ENCODE measurements around the gene LPCAT1. TPM values are rescaled to one million over a fixed set of nuclear protein-coding genes. Genes with fewer than 3 reads are reported as not detected.
"Not testable (repeated sequence)": the region's sequence is repeated elsewhere in the genome, so short reads cannot be mapped to it uniquely, and the experiment has no call there.

LPCAT1 gene
- total RNA-seq, 2 donors from 2014 or later = 31.3 to 37.7 TPM

DNA sequence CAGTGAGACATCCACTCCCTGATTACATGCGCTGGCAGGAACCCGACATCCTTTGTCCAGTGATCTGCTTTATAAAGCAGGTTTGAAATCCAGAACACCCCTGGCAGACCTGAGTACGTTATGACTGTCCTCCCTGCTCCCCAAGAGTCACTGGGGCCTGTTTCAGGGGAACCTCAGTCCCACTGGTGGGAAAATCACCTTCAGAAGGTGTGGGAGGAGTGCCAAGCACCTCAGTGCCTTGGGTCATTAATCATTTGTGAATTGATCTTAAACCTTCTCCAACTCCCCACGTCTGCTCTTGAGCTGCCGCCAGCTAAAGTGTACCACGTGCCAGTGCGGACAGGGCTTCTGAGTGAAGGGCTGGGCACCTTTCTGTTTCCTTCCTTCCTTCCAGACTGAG, 94.7 kb downstream of the LPCAT1 start:
- no peak for ATAC-seq (replicated peaks in 1 of 2)
- DNase-seq = no peak
- no peak overlapping the region for H3K4me3 Mint-ChIP-seq
- peaks cover 12 to 18% of the 10 kb centered on the region in 2 donors for H3K36me3 Mint-ChIP-seq (ENCODE audit: insufficient read depth in 2 of 2)
- H3K27me3 Mint-ChIP-seq (ENCODE audit: low read depth) = peaks cover 5% of the 10 kb centered on the region
- H3K9me3 Mint-ChIP-seq = peaks cover 19 to 27% of the 10 kb centered on the region in 2 donors
- H3K4me1 Mint-ChIP-seq (ENCODE audit: low read depth) = no peaks in the 10 kb centered on the region
- H3K27ac Mint-ChIP-seq = no peak overlapping the region

GRCh38 chr5:1428107-1428506, 95.7 kb downstream of the LPCAT1 start:
- H3K36me3 Mint-ChIP-seq (ENCODE audit: insufficient read depth in 2 of 2) = peaks cover 12 to 18% of the 10 kb centered on the region in 2 donors
- no peak overlapping the region for H3K27ac Mint-ChIP-seq
- ATAC-seq (replicated peaks in 1 of 2) (no peak), DNase-seq (no peak)
- peaks cover 13 to 22% of the 10 kb centered on the region in 2 donors for H3K9me3 Mint-ChIP-seq
- no peak overlapping the region for H3K4me3 Mint-ChIP-seq
- H3K27me3 Mint-ChIP-seq (ENCODE audit: low read depth) = peaks cover 5% of the 10 kb centered on the region
- H3K4me1 Mint-ChIP-seq (ENCODE audit: low read depth) = no peaks in the 10 kb centered on the region

GRCh38 chr5:1424716-1425115, 99.0 kb downstream of the LPCAT1 start:
- Mint-ChIP-seq H3K36me3 (ENCODE audit: insufficient read depth in 2 of 2) (peaks cover 10 to 18% of the 10 kb centered on the region in 2 donors), H3K9me3 (peaks cover 13 to 19% of the 10 kb centered on the region in 2 donors), H3K27ac (no peak overlapping the region), H3K4me1 (ENCODE audit: low read depth) (no peaks in the 10 kb centered on the region), H3K27me3 (ENCODE audit: low read depth) (peaks cover 5% of the 10 kb centered on the region), H3K4me3 (no peak overlapping the region)
- DNase-seq (no peak), ATAC-seq (replicated peaks in 1 of 2) (no peak)

DNA sequence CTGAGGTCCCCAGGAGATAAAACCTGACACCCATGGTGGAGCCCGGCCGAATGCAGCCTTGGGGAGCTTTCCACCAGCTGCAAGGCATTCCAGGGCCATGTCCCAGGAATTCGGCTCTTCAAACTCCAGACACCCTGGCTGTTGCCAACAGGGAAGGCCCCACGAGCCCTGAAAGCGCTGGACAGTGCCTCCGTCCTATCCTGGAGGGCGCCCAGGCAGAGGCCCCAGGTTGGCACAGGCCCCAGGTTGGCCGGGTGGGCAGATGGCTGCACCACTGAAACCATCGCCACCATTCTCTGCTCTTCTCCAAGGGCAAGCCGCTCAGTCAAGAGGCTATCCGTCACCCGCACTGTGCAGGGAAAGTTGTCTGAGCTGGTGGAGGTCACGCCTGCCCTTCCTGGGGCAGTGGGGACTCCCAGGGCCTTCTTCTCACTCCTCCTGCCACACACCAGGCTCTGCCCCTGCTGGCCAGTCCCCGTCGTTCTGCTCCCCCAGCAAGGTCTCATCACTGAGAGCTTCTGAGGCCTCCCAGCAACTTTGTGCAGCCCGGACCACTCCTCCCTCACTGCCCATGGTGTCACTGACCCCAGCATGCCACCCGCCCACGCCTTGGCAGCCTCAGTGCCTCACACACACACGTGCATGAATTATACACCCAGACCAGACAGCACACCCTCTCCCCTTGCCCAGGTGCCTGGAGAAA, 99.7 kb downstream of the LPCAT1 start:
- H3K4me1 Mint-ChIP-seq (ENCODE audit: low read depth) = no peaks in the 10 kb centered on the region
- DNase-seq (no peak), ATAC-seq (replicated peaks in 1 of 2) (no peak)
- peaks cover 5% of the 10 kb centered on the region for H3K27me3 Mint-ChIP-seq (ENCODE audit: low read depth)
- H3K9me3 Mint-ChIP-seq = peaks cover 8 to 15% of the 10 kb centered on the region in 2 donors
- H3K27ac Mint-ChIP-seq = no peak overlapping the region
- no peak overlapping the region for H3K4me3 Mint-ChIP-seq
- peaks cover 7 to 12% of the 10 kb centered on the region in 2 donors for H3K36me3 Mint-ChIP-seq (ENCODE audit: insufficient read depth in 2 of 2)

GRCh38 chr5:1422522-1422921, 101.2 kb downstream of the LPCAT1 start:
- not testable (repeated sequence) for ATAC-seq (replicated peaks in 1 of 2); H3K36me3 Mint-ChIP-seq (ENCODE audit: insufficient read depth in 2 of 2); H3K27ac Mint-ChIP-seq; H3K4me1 Mint-ChIP-seq (ENCODE audit: low read depth); DNase-seq; H3K4me3 Mint-ChIP-seq; H3K27me3 Mint-ChIP-seq (ENCODE audit: low read depth)
- H3K9me3 Mint-ChIP-seq = peaks cover 8 to 13% of the 10 kb centered on the region in 2 donors

- ATAC-seq (replicated peaks in 1 of 2) (no peak), DNase-seq (no peak)
- peaks cover 5% of the 10 kb centered on the region for H3K27me3 Mint-ChIP-seq (ENCODE audit: low read depth)
- peaks cover 2 to 4% of the 10 kb centered on the region in 2 donors for H3K36me3 Mint-ChIP-seq (ENCODE audit: insufficient read depth in 2 of 2)
- H3K27ac Mint-ChIP-seq = no peak overlapping the region
- H3K4me1 Mint-ChIP-seq (ENCODE audit: low read depth) = no peaks in the 10 kb centered on the region
- H3K4me3 Mint-ChIP-seq = no peak overlapping the region
- H3K9me3 Mint-ChIP-seq = peaks cover 5 to 9% of the 10 kb centered on the region in 2 donors
Measured at GRCh38 chr5:1421521-1422341, 102.0 kb downstream of the LPCAT1 start.

GRCh38 chr5:1420211-1421195, 103.3 kb downstream of the LPCAT1 start:
- H3K4me1 Mint-ChIP-seq (ENCODE audit: low read depth) = no peaks in the 10 kb centered on the region
- DNase-seq = no peak
- H3K27ac Mint-ChIP-seq = no peak overlapping the region
- H3K36me3 Mint-ChIP-seq (ENCODE audit: insufficient read depth in 2 of 2) = no peaks in the 10 kb centered on the region
- peaks cover 2 to 6% of the 10 kb centered on the region in 2 donors for H3K9me3 Mint-ChIP-seq
- no peak overlapping the region for H3K4me3 Mint-ChIP-seq
- no peak for ATAC-seq (replicated peaks in 1 of 2)
- H3K27me3 Mint-ChIP-seq (ENCODE audit: low read depth) = peaks cover 5% of the 10 kb centered on the region

DNA sequence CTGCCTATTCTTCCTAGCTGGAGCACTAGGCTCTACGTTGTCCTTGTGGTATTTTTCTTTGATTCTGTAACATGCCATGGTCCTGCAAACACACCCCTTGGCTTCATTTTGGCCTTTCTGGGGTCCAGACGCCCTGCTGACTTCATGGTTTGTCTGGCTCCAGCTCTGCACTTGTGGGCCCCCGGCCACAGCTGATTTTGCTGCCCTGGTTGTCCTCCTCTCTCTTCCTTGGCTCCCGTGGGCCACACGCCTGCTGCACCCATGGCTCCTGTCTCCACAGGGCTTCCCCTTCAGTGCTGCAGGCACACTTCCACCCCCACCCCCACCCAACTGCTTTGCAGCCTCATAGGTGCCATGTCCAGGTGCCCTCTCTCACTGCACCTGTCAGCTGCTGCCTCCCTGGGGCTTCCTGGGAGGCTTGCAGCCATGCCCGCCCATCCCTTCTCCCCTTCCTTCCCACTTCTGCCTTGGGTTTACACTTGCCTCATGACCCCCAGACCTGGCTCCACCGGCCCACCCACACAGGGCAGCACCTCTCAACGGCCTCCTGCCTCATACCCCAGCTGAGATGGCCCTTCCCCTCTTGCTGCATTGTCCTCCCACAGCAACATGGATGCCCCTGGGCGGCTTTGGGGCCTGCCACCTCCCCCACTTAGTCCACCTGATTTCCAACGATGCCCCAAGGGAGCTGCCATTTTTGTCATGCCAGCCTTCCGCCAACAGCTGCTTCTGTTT, 104.1 kb downstream of the LPCAT1 start:
- peaks cover 5% of the 10 kb centered on the region for H3K27me3 Mint-ChIP-seq (ENCODE audit: low read depth)
- no peaks in the 10 kb centered on the region for H3K36me3 Mint-ChIP-seq (ENCODE audit: insufficient read depth in 2 of 2)
- no peak overlapping the region for H3K27ac Mint-ChIP-seq
- ATAC-seq (replicated peaks in 1 of 2) = no peak
- H3K4me1 Mint-ChIP-seq (ENCODE audit: low read depth) = no peaks in the 10 kb centered on the region
- peaks cover 2 to 6% of the 10 kb centered on the region in 2 donors for H3K9me3 Mint-ChIP-seq
- H3K4me3 Mint-ChIP-seq = no peak overlapping the region
- no peak for DNase-seq

DNA sequence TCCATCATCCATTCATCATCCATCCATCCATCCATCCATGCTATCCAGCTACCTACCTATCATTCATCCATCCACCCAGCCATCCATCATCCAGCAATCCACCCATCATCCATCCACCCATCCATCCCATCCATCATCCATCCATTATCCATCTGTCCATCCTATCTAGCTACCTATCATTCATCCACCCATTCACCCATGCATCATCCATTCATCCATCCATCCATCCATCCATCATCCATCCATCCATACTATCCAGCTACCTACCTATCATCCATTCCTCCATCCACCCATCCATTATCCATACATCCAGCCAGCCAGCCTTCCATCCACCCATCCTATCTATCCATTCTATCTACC, 104.9 kb downstream of the LPCAT1 start:
- Mint-ChIP-seq H3K4me3 (no peak overlapping the region), H3K9me3 (peaks cover 0 to 6% of the 10 kb centered on the region in 2 donors), H3K36me3 (ENCODE audit: insufficient read depth in 2 of 2) (no peaks in the 10 kb centered on the region), H3K27ac (no peak overlapping the region), H3K4me1 (ENCODE audit: low read depth) (no peaks in the 10 kb centered on the region), H3K27me3 (ENCODE audit: low read depth) (no peaks in the 10 kb centered on the region)
- ATAC-seq (replicated peaks in 1 of 2) (no peak), DNase-seq (no peak)

DNA sequence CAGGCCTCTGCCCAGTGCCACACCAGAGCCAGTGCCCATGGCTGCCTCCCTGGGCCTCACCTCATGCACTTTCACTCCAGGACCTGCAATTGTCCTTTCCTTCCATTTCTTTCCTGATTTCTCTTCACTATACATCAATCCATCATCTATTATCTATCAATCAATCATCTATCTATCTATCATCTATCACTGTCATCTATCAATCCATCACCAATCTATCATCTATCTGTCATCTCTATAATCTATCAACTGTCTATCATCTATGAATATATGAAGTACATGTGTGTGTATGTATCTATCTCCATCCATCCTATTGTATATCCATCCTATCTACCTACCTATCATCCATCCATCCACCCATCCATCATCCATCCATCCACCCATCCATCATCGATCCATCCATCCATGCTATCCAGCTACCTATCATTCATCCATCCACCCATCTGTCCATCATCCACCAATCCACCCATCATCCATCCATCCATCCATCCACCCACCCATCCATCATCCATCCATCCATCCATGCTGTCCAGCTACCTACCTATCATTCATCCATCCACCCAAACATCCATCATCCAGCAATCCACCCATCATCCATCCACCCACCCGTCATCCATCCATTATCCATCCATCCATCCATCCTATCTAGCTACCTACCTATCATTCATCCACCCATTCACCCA, 105.4 kb downstream of the LPCAT1 start:
- no peaks in the 10 kb centered on the region for H3K27me3 Mint-ChIP-seq (ENCODE audit: low read depth)
- no peaks in the 10 kb centered on the region for H3K4me1 Mint-ChIP-seq (ENCODE audit: low read depth)
- H3K36me3 Mint-ChIP-seq (ENCODE audit: insufficient read depth in 2 of 2) = no peaks in the 10 kb centered on the region
- DNase-seq (no peak), ATAC-seq (replicated peaks in 1 of 2) (no peak)
- no peak overlapping the region for H3K27ac Mint-ChIP-seq
- no peak overlapping the region for H3K4me3 Mint-ChIP-seq
- H3K9me3 Mint-ChIP-seq = peaks cover 0 to 6% of the 10 kb centered on the region in 2 donors

- ATAC-seq (replicated peaks in 1 of 2) (no peak), DNase-seq (no peak)
- no peaks in the 10 kb centered on the region for H3K27me3 Mint-ChIP-seq (ENCODE audit: low read depth)
- H3K4me1 Mint-ChIP-seq (ENCODE audit: low read depth) = no peaks in the 10 kb centered on the region
- no peaks in the 10 kb centered on the region for H3K36me3 Mint-ChIP-seq (ENCODE audit: insufficient read depth in 2 of 2)
- H3K27ac Mint-ChIP-seq = no peak overlapping the region
- no peak overlapping the region for H3K4me3 Mint-ChIP-seq
- H3K9me3 Mint-ChIP-seq = peaks cover 0 to 6% of the 10 kb centered on the region in 2 donors
Measured at GRCh38 chr5:1417586-1418225, 106.1 kb downstream of the LPCAT1 start.
